ENCODE data around the gene SMIM44.
A peak's percentile ranks its signal among the peaks of the same experiment; 100 is the strongest.
"Not testable (repeated sequence)": the region's sequence is repeated elsewhere in the genome, so short reads cannot be mapped to it uniquely, and the experiment has no call there.

SMIM44 gene

GRCh38 chr19:3451451-3451866 lies 31.8 kb downstream of the SMIM44 start:
- TF ChIP-seq, protein P1, sequence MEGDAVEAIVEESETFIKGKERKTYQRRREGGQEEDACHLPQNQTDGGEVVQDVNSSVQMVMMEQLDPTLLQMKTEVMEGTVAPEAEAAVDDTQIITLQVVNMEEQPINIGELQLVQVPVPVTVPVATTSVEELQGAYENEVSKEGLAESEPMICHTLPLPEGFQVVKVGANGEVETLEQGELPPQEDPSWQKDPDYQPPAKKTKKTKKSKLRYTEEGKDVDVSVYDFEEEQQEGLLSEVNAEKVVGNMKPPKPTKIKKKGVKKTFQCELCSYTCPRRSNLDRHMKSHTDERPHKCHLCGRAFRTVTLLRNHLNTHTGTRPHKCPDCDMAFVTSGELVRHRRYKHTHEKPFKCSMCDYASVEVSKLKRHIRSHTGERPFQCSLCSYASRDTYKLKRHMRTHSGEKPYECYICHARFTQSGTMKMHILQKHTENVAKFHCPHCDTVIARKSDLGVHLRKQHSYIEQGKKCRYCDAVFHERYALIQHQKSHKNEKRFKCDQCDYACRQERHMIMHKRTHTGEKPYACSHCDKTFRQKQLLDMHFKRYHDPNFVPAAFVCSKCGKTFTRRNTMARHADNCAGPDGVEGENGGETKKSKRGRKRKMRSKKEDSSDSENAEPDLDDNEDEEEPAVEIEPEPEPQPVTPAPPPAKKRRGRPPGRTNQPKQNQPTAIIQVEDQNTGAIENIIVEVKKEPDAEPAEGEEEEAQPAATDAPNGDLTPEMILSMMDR (IDR thresholded peaks at IDR 0.05; ENCODE audit: insufficient read depth, low read depth, low read length, missing control alignments) = no peak
- no peak overlapping the region for H3K4me3 ChIP-seq (ENCODE audit: low read depth, low read length)
- no peak for DNase-seq (ENCODE audit: low read depth)

- H3K4me3 ChIP-seq (ENCODE audit: low read depth, low read length) = no peak overlapping the region
- peak; percentile 62 for DNase-seq (ENCODE audit: low read depth)
- TF ChIP-seq, protein P1 (IDR thresholded peaks at IDR 0.05; ENCODE audit: insufficient read depth, low read depth, low read length, missing control alignments) = no peak
Measured at GRCh38 chr19:3450796-3451411, 32.3 kb downstream of the SMIM44 start.

DNA sequence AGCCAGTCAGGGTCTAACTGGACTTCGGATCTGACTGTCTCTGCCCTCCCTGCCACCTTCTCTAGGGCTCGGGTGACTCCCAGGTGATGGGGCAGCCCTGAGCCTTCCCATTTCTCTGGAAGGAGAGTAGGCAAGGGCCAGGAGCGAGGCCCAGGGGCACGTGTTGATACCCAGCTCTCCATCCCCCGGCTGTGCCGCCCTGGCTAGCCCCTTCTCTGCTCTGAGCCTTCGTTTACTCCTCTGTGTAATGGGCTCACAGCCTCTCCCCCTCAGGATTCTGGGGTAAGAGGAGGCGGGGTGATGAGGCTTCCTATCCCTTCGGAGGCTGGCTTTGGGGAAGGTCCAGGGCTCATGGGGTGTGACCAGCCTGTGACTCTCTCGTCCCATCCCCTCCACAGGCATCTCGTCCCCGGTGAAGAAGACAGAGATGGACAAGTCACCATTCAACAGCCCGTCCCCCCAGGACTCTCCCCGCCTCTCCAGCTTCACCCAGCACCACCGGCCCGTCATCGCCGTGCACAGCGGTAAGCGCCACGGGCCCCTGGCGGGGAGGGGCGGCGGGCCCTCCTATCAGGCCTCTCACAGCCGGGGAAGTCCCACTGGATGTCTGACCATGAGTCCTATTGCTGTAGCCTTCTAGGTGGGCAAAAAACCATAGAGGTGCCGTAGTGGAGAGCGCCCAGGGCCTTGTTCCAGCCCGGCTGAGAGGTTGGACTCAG lies 34.5 kb downstream of the SMIM44 start:
- no peak for DNase-seq (ENCODE audit: low read depth)
- TF ChIP-seq, protein P1 (IDR thresholded peaks at IDR 0.05; ENCODE audit: insufficient read depth, low read depth, low read length, missing control alignments) = no peak
- H3K4me3 ChIP-seq (ENCODE audit: low read depth, low read length) = no peak overlapping the region

DNA sequence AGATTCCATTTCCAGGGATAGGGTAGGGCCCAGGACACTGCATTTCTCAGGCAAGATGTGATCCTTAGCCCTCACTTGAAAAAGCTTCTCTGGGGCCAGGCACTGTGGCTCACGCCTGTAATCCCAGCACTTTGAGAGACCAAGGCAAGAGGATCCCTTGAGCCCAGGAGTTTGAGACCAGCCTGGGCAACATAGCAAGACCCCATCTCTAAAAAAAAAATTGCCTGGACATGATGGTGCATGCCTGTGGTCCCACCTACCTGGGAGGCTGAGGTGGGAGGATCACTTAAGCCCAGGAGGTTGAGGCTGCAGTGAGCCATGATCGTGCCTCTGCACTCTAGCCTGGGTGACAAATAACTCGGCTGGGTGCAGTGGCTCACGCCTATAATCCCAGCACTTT lies 36.6 kb downstream of the SMIM44 start:
- not testable (repeated sequence) for H3K4me3 ChIP-seq (ENCODE audit: low read depth, low read length); DNase-seq (ENCODE audit: low read depth)

GRCh38 chr19:3444695-3445234 lies 38.5 kb downstream of the SMIM44 start:
- TF ChIP-seq, protein P1 (IDR thresholded peaks at IDR 0.05; ENCODE audit: insufficient read depth, low read depth, low read length, missing control alignments) = no peak
- H3K4me3 ChIP-seq (ENCODE audit: low read depth, low read length) = no peak overlapping the region
- DNase-seq (ENCODE audit: low read depth) = no peak

- TF ChIP-seq, protein P1 (IDR thresholded peaks at IDR 0.05; ENCODE audit: insufficient read depth, low read depth, low read length, missing control alignments) = no peak
- no peak overlapping the region for H3K4me3 ChIP-seq (ENCODE audit: low read depth, low read length)
- DNase-seq (ENCODE audit: low read depth) = no peak
Measured at GRCh38 chr19:3443840-3444694, 39.2 kb downstream of the SMIM44 start.
